Bronchial epithelial cell (primary cell): ENCODE results near the gene SHISA5. TPM values are rescaled to one million over a fixed set of nuclear protein-coding genes. Genes with fewer than 3 reads are reported as not detected.
"Not testable (repeated sequence)": the region's sequence is repeated elsewhere in the genome, so short reads cannot be mapped to it uniquely, and the experiment has no call there.

Experiments
- DNase-seq: peaks from one replicate; pipeline ENCODE4 v3.0.0-alpha.2; 2010; ENCODE audit warnings: low read depth
- FAIRE-seq: peaks from 2 replicates; lab custom pipeline; 2011; peaks lifted over from hg19 to GRCh38; lab: Jason Lieb, UNC
- H3K27me3 ChIP-seq: 2 replicates; pipeline ENCODE4 v1.5.1; 2011; ENCODE audit warnings: low read length; ENCODE audit not compliant: control insufficient read depth, insufficient read depth
- H3K36me3 ChIP-seq: 2 replicates; pipeline ENCODE4 v1.5.1; 2011; ENCODE audit warnings: low read length; ENCODE audit not compliant: control insufficient read depth, insufficient read depth
- H3K4me3 ChIP-seq: 2 replicates; pipeline ENCODE4 v1.5.1; 2011; ENCODE audit warnings: mild to moderate bottlenecking, low read depth, low read length, control low read depth
- total RNA-seq: library from RNA; depleted of rRNA; stranded (reverse); fragments of >200 nt; gene quantifications from 2 replicates; pipeline ENCODE4 v1.2.1, GENCODE V29; 2014
- TF ChIP-seq, protein P1 (sequence below): IDR thresholded peaks from 2 replicates; pipeline ENCODE4 v1.5.1; 2011; ENCODE audit warnings: mild to moderate bottlenecking, moderate library complexity, low read length, control low read depth, inconsistent platforms; ENCODE audit not compliant: insufficient read depth, severe bottlenecking

SHISA5 gene
- total RNA-seq, 1 donor from 2014 or later = 87.1 TPM

- DNase-seq (no peak), FAIRE-seq (no peak)
- TF ChIP-seq, protein P1, sequence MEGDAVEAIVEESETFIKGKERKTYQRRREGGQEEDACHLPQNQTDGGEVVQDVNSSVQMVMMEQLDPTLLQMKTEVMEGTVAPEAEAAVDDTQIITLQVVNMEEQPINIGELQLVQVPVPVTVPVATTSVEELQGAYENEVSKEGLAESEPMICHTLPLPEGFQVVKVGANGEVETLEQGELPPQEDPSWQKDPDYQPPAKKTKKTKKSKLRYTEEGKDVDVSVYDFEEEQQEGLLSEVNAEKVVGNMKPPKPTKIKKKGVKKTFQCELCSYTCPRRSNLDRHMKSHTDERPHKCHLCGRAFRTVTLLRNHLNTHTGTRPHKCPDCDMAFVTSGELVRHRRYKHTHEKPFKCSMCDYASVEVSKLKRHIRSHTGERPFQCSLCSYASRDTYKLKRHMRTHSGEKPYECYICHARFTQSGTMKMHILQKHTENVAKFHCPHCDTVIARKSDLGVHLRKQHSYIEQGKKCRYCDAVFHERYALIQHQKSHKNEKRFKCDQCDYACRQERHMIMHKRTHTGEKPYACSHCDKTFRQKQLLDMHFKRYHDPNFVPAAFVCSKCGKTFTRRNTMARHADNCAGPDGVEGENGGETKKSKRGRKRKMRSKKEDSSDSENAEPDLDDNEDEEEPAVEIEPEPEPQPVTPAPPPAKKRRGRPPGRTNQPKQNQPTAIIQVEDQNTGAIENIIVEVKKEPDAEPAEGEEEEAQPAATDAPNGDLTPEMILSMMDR = no peak
- Histone ChIP-seq H3K27me3 (no peaks in the 10 kb centered on the region), H3K4me3 (no peak overlapping the region), H3K36me3 (no peaks in the 10 kb centered on the region)
Measured at GRCh38 chr3:48493203-48493501, 10.8 kb downstream of the SHISA5 start.

- TF ChIP-seq, protein P1 = no peak
- FAIRE-seq (no peak), DNase-seq (peak; percentile 96)
- Histone ChIP-seq H3K27me3 (no peaks in the 10 kb centered on the region), H3K36me3 (no peaks in the 10 kb centered on the region), H3K4me3 (no peak overlapping the region)
Measured at GRCh38 chr3:48492461-48493202, 11.3 kb downstream of the SHISA5 start.

GRCh38 chr3:48486952-48487351 lies 17.0 kb downstream of the SHISA5 start:
- H3K36me3 ChIP-seq = no peaks in the 10 kb centered on the region
- DNase-seq (no peak), FAIRE-seq (no peak)
- H3K27me3 ChIP-seq = no peaks in the 10 kb centered on the region
- no peak overlapping the region for H3K4me3 ChIP-seq
- TF ChIP-seq, protein P1 = no peak

DNA sequence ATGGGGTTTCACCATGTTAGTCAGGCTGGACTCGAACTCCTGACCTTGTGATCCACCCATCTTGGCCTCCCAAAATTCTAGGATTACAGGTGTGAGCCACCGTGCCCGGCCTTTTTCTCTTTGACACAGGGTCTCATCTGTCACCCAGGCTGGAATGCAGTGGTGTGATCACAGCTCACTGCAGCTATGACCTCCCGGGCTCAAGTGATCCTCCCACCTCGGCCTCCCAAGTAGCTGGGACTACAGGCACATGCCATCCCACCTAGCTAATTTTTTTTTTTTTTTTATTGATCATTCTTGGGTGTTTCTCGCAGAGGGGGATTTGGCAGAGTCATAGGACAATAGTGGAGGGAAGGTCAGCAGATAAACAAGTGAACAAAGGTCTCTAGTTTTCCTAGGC lies 21.2 kb downstream of the SHISA5 start:
- H3K36me3 ChIP-seq, H3K4me3 ChIP-seq, FAIRE-seq, H3K27me3 ChIP-seq, DNase-seq: not testable (repeated sequence)

- not testable (repeated sequence) for FAIRE-seq, H3K27me3 ChIP-seq, H3K36me3 ChIP-seq, DNase-seq, H3K4me3 ChIP-seq
Measured at GRCh38 chr3:48480891-48481290, 23.1 kb downstream of the SHISA5 start.

GRCh38 chr3:48478626-48479555 lies 25.1 kb downstream of the SHISA5 start:
- FAIRE-seq (no peak), DNase-seq (no peak)
- no peak overlapping the region for H3K4me3 ChIP-seq
- H3K27me3 ChIP-seq = no peaks in the 10 kb centered on the region
- peaks cover 2% of the 10 kb centered on the region for H3K36me3 ChIP-seq
- TF ChIP-seq, protein P1 = no peak
